SU-DHL-6 (cell line): ENCODE measurements around the gene CRB2.

ENCODE experiments used
- H2AFZ ChIP-seq: fragments of 200-600 bp; sonication (generic); 2 replicates; pipeline ENCODE4 v1.6.1; 2014; ENCODE audit warnings: low read depth, mild to moderate bottlenecking, moderate library complexity, mixed read lengths, antibody characterized with exemption, low read length; ENCODE audit not compliant: severe bottlenecking
- H3F3A ChIP-seq: fragments of 200-600 bp; shearing (Covaris generic); 2 replicates; pipeline ENCODE4 v1.6.0; 2016; ENCODE audit warnings: antibody characterized with exemption, mild to moderate bottlenecking; ENCODE audit not compliant: insufficient read depth
- H3K27ac ChIP-seq: fragments of 200-600 bp; sonication (generic); 2 replicates; pipeline ENCODE4 v1.5.1; 2016; ENCODE audit warnings: low read depth, mild to moderate bottlenecking, low read length, moderate library complexity, mixed read lengths
- H3K27me3 ChIP-seq: fragments of 200-600 bp; sonication (generic), shearing (Covaris generic); 2 replicates; pipeline ENCODE4 v1.6.0; 2014; ENCODE audit warnings: mild to moderate bottlenecking, low read length
- H3K36me3 ChIP-seq: fragments of 200-600 bp; sonication (generic); 2 replicates; pipeline ENCODE4 v1.6.1; 2014; ENCODE audit warnings: mild to moderate bottlenecking, low read length, mixed read lengths
- H3K4me2 ChIP-seq: fragments of 300-600, 200-600 bp; shearing (Covaris generic), sonication (generic); 2 replicates; pipeline ENCODE4 v1.6.0; 2014; ENCODE audit warnings: low read length, low read depth, mild to moderate bottlenecking; ENCODE audit not compliant: poor library complexity, severe bottlenecking
- H3K4me3 ChIP-seq: fragments of 200-600 bp; sonication (generic); 2 replicates; pipeline ENCODE4 v1.5.1; 2014; ENCODE audit warnings: antibody characterized with exemption, low read length, mild to moderate bottlenecking, mixed read lengths; ENCODE audit not compliant: insufficient read depth, poor library complexity, severe bottlenecking
- H3K79me2 ChIP-seq: fragments of 200-600 bp; sonication (generic); 2 replicates; pipeline ENCODE4 v1.6.1; 2014; ENCODE audit warnings: mild to moderate bottlenecking, low read length, moderate library complexity; ENCODE audit not compliant: insufficient read depth
- H3K9ac ChIP-seq: fragments of 200-600 bp; sonication (generic); 2 replicates; pipeline ENCODE4 v1.7.0; 2014; ENCODE audit warnings: mild to moderate bottlenecking, low read length
- H3K9me2 ChIP-seq: fragments of 200-600 bp; sonication (generic); replicated peaks from 2 replicates; pipeline ENCODE4 v1.6.1; 2014; ENCODE audit warnings: low read length; ENCODE audit not compliant: insufficient read depth
- H3K9me3 ChIP-seq: fragments of 200-600 bp; sonication (generic); 2 replicates; pipeline ENCODE4 v1.6.1; 2014; ENCODE audit warnings: low read length, mixed read lengths; ENCODE audit not compliant: insufficient read depth
- H4K20me1 ChIP-seq: fragments of 200-600 bp; sonication (generic); 2 replicates; pipeline ENCODE4 v1.6.1; 2014; ENCODE audit warnings: low read depth, mild to moderate bottlenecking, antibody characterized with exemption, low read length, moderate library complexity, mixed read lengths
- CTCF ChIP-seq: fragments of 200-600 bp; sonication (generic); IDR thresholded peaks from one replicate; pipeline ENCODE4 v1.5.1; 2017; ENCODE audit warnings: antibody characterized with exemption, mild to moderate bottlenecking, low read length, moderate library complexity; ENCODE audit not compliant: insufficient read depth, poor library complexity, severe bottlenecking
- EZH2phosphoT487 ChIP-seq: fragments of 200-600 bp; sonication (generic), shearing (Covaris generic); conservative IDR thresholded peaks from 2 replicates; pipeline ENCODE4 v1.6.1; 2018; ENCODE audit warnings: mild to moderate bottlenecking, antibody characterized with exemption, low read length, moderate library complexity, mixed read lengths

Gene CRB2

GRCh38 chr9:123359546-123359945 lies 3.5 kb downstream of the CRB2 start:
- Histone ChIP-seq H3K36me3 (no peaks in the 10 kb centered on the region), H3F3A (no peaks in the 10 kb centered on the region), H3K27ac (no peak overlapping the region), H3K9me2 (no peaks in the 10 kb centered on the region), H3K4me3 (no peak overlapping the region), H3K79me2 (no peaks in the 10 kb centered on the region), H4K20me1 (no peaks in the 10 kb centered on the region), H3K9ac (no peak overlapping the region), H3K4me2 (no peak overlapping the region), H3K9me3 (no peaks in the 10 kb centered on the region), H3K27me3 (no peaks in the 10 kb centered on the region), H2AFZ (no peak overlapping the region)
- TF ChIP-seq CTCF: no peak
- TF ChIP-seq EZH2phosphoT487: no peak

GRCh38 chr9:123360161-123361085 lies 4.4 kb downstream of the CRB2 start:
- H3K36me3 ChIP-seq: no peaks in the 10 kb centered on the region
- H3K79me2 ChIP-seq: no peaks in the 10 kb centered on the region
- no peaks in the 10 kb centered on the region for H4K20me1 ChIP-seq
- H3K4me2 ChIP-seq: no peak overlapping the region
- no peaks in the 10 kb centered on the region for H3K9me3 ChIP-seq
- H3K9ac ChIP-seq: no peak overlapping the region
- no peaks in the 10 kb centered on the region for H3F3A ChIP-seq
- H3K27ac ChIP-seq: no peak overlapping the region
- no peak overlapping the region for H2AFZ ChIP-seq
- H3K4me3 ChIP-seq: no peak overlapping the region
- no peak for TF ChIP-seq EZH2phosphoT487
- TF ChIP-seq CTCF: no peak
- H3K27me3 ChIP-seq: no peaks in the 10 kb centered on the region
- H3K9me2 ChIP-seq: no peaks in the 10 kb centered on the region

GRCh38 chr9:123361086-123361730 lies 5.2 kb downstream of the CRB2 start:
- no peak for TF ChIP-seq CTCF
- TF ChIP-seq EZH2phosphoT487: no peak
- H3K4me3 ChIP-seq: no peak overlapping the region
- no peak overlapping the region for H2AFZ ChIP-seq
- H3K9me2 ChIP-seq: no peaks in the 10 kb centered on the region
- H3F3A ChIP-seq: no peaks in the 10 kb centered on the region
- H3K36me3 ChIP-seq: no peaks in the 10 kb centered on the region
- no peaks in the 10 kb centered on the region for H3K27me3 ChIP-seq
- no peaks in the 10 kb centered on the region for H4K20me1 ChIP-seq
- no peaks in the 10 kb centered on the region for H3K9me3 ChIP-seq
- H3K79me2 ChIP-seq: no peaks in the 10 kb centered on the region
- no peak overlapping the region for H3K9ac ChIP-seq
- H3K4me2 ChIP-seq: no peak overlapping the region
- no peak overlapping the region for H3K27ac ChIP-seq
